Vagina (tissue), 2 donors: Measurements from ENCODE around the gene PRUNE2.

Source experiments
- POLR2A ChIP-seq, 2 donors: fragments of 450-650 bp; IDR thresholded peaks; one replicate each; pipeline ENCODE4 v1.6.1; 2017; ENCODE audit warnings: antibody characterized with exemption in 2 of 2, mild to moderate bottlenecking in 2 of 2, moderate library complexity in 2 of 2
- POLR2AphosphoS5 ChIP-seq, 2 donors: sonication (generic); formaldehyde crosslinking; IDR thresholded peaks; one replicate each; pipeline ENCODE4 v1.9.0; 2017; ENCODE audit warnings: antibody characterized with exemption in 2 of 2, mild to moderate bottlenecking in 2 of 2, low read depth in 1 of 2; ENCODE audit not compliant: insufficient read depth in 1 of 2
- TF ChIP-seq, protein P1 (sequence below), 3 experiments: fragments of 450-650 bp in 2 of 3; fragments of 200-600 bp in 1 of 3; sonication (generic) in 1 of 3; IDR thresholded peaks; one replicate each; pipeline ENCODE4 v1.5.1; 2017 to 2019; ENCODE audit warnings: antibody characterized with exemption in 3 of 3, mild to moderate bottlenecking in 2 of 3, moderate library complexity in 2 of 3

DNA sequence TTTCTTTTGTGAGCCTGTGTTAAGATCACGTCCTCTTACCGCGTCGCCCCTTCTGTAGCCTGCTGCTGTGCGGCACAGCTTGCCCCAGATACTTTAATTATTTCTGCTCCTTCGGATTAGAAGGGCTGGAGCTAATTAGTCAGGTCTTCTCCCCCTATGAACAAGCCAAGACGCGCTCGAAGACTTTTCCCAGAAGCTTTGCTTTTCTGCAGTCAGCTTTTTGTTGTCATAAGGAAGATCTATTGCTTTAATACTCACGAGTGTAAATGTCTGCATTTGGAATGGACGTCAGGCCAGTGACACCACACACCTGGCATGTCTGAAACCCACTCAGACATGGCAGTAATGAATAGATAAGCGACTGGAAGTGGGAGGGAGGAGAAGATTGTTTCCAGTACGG lies 37.0 kb downstream of the PRUNE2 start:
- no peak for TF ChIP-seq POLR2AphosphoS5 (IDR thresholded peaks at IDR 0.05; ENCODE audit: insufficient read depth in 1 of 2, low read depth in 1 of 2)
- TF ChIP-seq, protein P1, sequence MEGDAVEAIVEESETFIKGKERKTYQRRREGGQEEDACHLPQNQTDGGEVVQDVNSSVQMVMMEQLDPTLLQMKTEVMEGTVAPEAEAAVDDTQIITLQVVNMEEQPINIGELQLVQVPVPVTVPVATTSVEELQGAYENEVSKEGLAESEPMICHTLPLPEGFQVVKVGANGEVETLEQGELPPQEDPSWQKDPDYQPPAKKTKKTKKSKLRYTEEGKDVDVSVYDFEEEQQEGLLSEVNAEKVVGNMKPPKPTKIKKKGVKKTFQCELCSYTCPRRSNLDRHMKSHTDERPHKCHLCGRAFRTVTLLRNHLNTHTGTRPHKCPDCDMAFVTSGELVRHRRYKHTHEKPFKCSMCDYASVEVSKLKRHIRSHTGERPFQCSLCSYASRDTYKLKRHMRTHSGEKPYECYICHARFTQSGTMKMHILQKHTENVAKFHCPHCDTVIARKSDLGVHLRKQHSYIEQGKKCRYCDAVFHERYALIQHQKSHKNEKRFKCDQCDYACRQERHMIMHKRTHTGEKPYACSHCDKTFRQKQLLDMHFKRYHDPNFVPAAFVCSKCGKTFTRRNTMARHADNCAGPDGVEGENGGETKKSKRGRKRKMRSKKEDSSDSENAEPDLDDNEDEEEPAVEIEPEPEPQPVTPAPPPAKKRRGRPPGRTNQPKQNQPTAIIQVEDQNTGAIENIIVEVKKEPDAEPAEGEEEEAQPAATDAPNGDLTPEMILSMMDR (IDR thresholded peaks at IDR 0.05), result no peak
- TF ChIP-seq POLR2A (IDR thresholded peaks at IDR 0.05), result no peak
